HG03139 (cell line): ENCODE data around the gene GASK1A.
"Not testable (repeated sequence)": the region's sequence is repeated elsewhere in the genome, so short reads cannot be mapped to it uniquely, and the experiment has no call there.

Experiments
- ATAC-seq: cut with Tn5 transposase; IDR thresholded peaks from one replicate; pipeline ENCODE4 v1.9.1; 2021; ENCODE audit not compliant: unreplicated experiment

GASK1A gene

GRCh38 chr3:43030162-43030935 lies 51.2 kb downstream of the GASK1A start:
- no peak for ATAC-seq

GRCh38 chr3:43031485-43031884 lies 52.4 kb downstream of the GASK1A start:
- no peak for ATAC-seq

DNA sequence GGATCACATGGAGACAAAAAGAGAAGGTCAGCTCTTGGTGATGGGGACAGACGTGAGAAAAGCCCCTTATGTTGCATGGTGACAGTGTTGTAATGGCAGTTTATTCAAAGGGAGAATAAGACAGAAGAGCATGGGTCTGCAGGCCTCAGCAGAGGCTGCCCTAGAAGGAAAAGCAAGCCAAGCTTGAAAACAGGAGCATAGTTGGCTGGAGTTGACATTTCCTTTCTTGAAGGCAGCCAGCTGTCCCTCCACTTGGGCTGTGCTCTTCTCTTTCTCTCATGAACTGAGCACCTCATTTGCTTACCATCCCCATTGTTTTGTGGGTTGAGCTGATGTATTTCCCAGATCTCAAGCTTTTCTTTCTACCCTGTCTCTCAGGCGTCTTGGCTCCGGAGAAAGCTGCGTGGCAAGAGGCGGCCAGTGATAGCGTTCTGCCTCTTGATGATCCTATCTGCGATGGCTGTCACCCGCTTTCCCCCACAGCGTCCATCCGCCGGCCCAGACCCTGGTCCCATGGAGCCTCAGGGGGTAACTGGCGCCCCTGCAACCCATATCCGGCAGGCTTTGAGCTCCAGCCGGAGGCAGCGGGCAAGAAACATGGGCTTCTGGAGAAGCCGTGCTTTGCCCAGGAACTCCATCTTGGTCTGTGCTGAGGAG lies 52.9 kb downstream of the GASK1A start:
- no peak for ATAC-seq

GRCh38 chr3:43032646-43033628 lies 53.8 kb downstream of the GASK1A start:
- no peak for ATAC-seq

- no peak for ATAC-seq
Observed at GRCh38 chr3:43034200-43034599, 55.1 kb downstream of the GASK1A start.

DNA sequence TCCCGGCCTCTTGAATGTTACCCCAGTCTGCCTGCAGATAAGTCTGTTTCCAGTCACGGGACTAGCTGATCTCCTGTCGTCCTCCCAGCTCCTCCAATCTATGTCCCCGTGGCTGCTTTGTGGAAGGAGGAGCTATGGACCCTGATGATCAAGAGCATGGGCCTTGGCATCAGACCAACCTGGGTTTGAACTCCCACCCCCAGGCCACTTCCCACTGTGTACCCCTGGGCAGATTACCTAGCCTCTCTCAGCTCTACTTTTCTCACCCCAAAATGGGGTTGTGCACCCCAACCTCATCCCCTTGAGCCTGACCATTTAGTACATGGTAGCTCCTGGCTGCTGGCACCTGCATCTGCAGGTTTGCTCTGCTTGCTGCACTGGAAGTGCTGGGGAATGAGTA lies 55.8 kb downstream of the GASK1A start:
- ATAC-seq: no peak

DNA sequence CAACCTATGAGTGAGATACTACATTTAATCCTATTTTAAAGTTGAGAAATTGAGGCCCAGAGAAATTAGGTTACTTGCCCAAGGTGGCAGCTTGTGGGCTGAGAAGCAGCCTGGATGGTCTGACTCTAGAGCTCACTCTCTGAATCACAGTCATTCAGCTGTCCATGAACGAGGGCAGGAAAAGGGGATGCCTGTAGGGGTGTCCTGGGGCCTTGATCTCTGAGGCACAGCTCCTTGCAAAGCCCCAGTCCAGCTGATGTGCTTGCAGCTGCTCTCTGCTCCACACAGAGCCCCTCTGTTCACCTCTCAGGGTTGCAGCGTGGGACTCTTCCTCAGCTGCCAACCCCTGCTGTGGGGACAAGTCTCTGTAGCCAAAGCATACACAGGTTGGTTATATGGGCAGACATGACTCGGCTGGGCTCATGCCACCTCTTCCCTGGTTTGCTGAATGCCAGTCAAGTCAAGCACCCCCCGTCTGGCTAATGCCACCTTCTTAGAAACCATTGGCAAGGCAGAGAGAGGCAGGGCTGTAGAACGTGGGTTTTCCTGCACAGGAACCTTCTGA lies 56.8 kb downstream of the GASK1A start:
- ATAC-seq: no peak

DNA sequence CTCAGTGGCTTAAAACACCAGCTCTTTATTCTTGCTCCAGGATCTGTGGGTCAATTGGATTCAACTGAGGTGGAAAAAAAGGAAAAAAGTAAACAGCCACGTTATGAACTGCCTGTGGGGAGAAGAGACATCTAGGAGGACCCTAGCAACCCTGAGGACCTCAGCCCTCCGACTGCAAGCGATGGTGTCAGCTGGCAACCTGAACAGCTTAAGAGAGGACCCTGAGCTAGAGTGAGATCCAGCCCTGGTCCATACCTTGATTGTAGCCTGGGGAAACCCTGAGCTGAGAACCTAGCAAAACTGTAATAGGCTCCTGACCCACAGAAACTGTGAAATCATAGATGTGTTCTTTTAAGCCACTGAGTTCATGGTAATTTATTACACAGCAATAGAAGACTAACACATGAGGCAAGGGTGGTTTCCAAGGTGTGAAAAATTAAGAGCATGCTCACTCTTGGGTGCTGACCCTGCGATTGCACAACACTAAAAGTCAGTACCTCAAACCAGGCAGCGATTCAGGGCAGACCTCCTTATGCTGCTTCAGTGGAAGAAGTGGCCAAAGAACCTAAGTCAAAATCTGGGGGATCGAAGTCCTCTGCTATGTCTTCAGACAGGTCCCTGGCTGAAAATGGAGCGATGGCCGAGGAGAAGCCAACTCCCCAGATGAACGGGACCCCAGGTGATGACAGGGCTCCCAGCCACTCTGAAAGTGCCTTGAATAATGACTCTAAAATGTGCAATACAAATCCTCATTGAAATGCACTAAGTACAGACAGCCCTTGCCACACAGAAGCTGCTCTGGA lies 57.7 kb downstream of the GASK1A start:
- ATAC-seq: no peak

DNA sequence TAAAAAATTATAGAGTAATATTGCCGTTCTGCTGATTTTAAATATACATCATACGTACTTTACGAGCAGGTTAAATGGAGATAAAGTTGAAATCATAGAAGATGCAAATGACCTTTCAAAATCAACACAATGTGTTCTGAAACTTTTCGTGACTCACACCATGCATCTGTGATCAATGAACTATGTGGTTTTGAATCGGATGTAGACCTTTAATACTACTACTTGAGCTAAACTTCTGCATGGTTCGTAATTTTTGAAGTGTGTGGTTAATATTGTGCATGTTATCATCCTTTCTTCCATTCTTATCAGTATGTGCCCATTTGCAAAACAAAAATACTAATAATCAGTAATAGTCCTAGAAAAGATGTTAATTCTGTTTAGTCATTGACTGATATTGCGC lies 58.9 kb downstream of the GASK1A start:
- ATAC-seq: no peak

DNA sequence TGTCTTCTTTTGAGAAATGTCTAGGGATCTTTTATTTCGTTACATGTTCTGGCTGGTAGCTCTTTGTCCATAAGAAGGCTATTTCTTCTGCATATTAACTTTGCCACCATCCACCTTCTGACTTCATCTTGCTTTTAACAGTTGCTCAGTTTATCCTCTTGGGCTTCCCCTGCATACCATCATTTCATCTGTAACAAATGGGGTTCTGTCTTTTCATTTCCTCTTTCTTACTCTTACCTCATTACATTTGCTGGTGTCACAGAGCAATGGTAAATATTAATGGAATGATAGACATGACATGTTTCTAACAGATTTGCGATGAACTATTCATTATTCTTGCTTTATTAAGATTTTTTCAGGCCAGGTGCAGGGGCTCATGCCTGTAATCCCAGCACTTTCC lies 62.4 kb downstream of the GASK1A start:
- no peak for ATAC-seq

DNA sequence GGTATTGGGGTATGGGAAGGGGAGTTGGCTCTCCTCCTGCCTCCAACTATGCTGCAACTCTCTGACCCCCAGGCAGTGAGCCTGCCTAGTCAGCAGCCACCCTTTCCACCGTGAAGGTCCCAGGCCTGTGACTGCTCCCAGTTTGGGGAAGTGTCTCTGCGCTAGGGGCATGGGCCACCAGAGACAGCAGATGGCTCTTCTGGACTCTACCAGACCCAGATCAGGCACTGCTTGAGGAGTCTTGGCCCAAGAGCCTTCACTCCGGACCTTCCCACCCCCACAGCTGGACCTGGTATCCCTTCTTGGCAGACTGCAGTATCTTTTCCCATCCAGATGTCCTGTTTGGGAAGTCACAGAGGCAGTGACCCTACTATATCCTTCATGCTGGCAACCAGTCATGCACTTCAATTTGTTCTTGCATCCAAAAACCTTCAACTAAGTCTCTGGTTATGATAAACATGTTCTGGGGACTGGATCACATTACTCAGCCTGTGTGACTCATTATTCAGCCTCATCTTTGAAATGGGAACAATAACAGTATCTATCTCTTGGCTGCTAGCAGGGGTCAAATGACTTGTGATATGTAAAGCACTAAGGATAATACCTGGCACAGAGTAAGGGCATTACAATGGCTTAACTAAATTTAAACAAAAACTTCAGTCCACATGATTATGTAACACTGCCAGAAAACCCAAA lies 64.1 kb downstream of the GASK1A start:
- no peak for ATAC-seq

DNA sequence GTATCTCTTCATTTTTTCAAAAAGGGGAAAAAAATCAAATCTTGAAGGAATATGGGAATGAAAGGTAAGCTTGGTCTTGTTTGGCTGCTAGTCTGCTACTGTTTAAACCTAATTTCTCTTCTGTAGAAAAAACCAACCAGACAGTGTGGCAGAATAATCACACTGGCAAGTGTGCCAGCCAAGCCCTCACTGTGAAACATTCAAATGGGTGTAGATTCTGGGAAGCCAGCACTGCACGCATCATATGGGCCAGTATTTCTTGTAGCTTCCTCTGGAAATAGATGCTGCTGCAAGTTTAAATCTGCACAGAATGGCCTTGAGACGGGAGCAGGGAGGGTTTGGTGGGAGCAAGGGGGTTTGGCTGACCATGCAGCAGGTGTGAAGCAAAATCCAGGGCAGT lies 64.7 kb downstream of the GASK1A start:
- no peak for ATAC-seq

- not testable (repeated sequence) for ATAC-seq
Observed at GRCh38 chr3:43045079-43045478, 66.0 kb downstream of the GASK1A start.

DNA sequence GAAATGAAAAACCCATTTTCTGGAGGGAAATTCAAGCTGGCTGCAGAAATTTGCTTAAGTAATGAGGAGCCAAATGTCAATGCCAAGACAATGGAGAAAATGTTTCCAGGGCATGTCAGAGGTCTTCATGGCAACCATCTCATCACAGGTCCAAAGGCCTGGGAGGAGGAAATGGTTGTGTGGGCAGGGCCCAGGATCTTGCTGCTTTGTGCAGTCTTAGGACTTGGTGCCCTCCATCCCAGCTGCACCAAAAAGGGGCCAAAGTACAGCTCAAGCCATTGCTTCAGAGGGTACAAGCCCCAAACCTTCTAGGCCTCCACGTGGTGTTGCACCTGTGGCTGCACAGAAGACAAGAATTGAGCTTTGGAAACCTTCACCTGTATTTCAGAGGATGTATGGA lies 67.5 kb downstream of the GASK1A start:
- ATAC-seq: no peak

DNA sequence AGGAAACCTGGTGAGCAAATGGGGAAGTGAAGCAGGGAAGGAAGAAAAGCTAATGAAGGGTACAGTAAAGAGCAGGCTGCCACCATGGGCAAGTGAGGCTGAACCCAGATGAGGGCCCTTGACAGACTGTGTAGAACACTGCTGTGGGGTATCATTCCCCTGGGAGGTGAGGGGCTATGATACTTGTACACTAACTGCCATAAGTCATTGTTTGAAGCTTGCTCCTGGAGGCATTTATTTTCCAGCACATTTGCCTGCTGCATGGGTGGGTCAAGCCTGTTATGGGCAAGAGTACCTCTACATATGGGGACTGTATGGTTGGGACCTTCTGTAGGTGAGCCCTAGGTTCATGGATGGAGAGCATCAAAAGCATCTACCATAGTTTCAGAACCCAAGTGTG lies 69.4 kb downstream of the GASK1A start:
- ATAC-seq: no peak

- no peak for ATAC-seq
Observed at GRCh38 chr3:43053291-43053690, 74.2 kb downstream of the GASK1A start.

- no peak for ATAC-seq
Observed at GRCh38 chr3:43054754-43055153, 75.6 kb downstream of the GASK1A start.

DNA sequence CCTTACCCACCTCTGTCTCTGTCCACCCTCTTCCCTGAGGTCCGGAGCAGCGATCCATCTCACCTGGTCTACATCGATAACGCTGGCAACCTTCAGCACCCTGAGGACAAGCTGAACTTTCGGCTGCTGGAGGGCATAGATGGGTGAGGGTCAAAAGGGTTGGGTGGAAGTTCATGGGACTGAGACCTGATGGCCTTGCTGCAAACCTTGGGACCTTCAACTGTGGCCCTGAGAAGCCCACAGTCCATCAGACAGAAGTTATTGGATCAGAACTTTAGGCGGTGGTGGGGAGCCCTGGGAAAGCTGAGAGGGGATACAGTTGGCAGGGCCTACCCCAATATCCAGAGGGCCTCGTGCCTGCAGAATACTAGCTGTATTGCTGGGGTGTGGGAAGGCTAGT lies 76.3 kb downstream of the GASK1A start:
- no peak for ATAC-seq

GRCh38 chr3:43055806-43056770 lies 77.0 kb downstream of the GASK1A start:
- no peak for ATAC-seq
